HL-60 (cell line): ENCODE data around the gene KCNG2.

ENCODE experiments used
- DNase-seq, 2 experiments: peaks; one replicate each; pipeline ENCODE4 v3.0.0-alpha.2; 2010 to 2020; ENCODE audit warnings: low read depth in 1 of 2, low spot score in 1 of 2
- H3K27ac ChIP-seq: fragments of 250-450 bp; sonication (Bioruptor Pico); replicated peaks from 2 replicates; pipeline ENCODE4 v1.5.1; 2020; ENCODE audit warnings: mild to moderate bottlenecking, moderate library complexity
- H3K27me3 ChIP-seq: fragments of 250-450 bp; sonication (Bioruptor Pico); 2 replicates; pipeline ENCODE4 v1.5.1; 2021; ENCODE audit warnings: mild to moderate bottlenecking, moderate library complexity; ENCODE audit not compliant: insufficient read depth, poor library complexity, severe bottlenecking
- H3K4me3 ChIP-seq: replicated peaks from 2 replicates; pipeline ENCODE4 v1.5.1; 2011; ENCODE audit warnings: mild to moderate bottlenecking, control low read depth, low read length; ENCODE audit not compliant: insufficient read depth
- GABPA ChIP-seq: IDR thresholded peaks from 2 replicates; pipeline ENCODE4 v1.6.1; 2012; ENCODE audit warnings: low read depth
- POLR2AphosphoS5 ChIP-seq: IDR thresholded peaks from 2 replicates; pipeline ENCODE4 v1.6.1; 2012; ENCODE audit warnings: low read depth
- SPI1 ChIP-seq: IDR thresholded peaks from 2 replicates; pipeline ENCODE4 v1.6.1; 2012; ENCODE audit warnings: low read depth, mild to moderate bottlenecking, borderline replicate concordance
- TF ChIP-seq, protein P1 (sequence below): IDR thresholded peaks from 2 replicates; pipeline ENCODE4 v1.6.1; 2012; ENCODE audit warnings: low read depth; ENCODE audit not compliant: insufficient replicate concordance
- TF ChIP-seq, protein P2 (sequence below): IDR thresholded peaks from one replicate; pipeline ENCODE4 v1.5.1; 2011; ENCODE audit warnings: low read length, control low read depth, inconsistent platforms; ENCODE audit not compliant: insufficient read depth

The KCNG2 gene

DNA sequence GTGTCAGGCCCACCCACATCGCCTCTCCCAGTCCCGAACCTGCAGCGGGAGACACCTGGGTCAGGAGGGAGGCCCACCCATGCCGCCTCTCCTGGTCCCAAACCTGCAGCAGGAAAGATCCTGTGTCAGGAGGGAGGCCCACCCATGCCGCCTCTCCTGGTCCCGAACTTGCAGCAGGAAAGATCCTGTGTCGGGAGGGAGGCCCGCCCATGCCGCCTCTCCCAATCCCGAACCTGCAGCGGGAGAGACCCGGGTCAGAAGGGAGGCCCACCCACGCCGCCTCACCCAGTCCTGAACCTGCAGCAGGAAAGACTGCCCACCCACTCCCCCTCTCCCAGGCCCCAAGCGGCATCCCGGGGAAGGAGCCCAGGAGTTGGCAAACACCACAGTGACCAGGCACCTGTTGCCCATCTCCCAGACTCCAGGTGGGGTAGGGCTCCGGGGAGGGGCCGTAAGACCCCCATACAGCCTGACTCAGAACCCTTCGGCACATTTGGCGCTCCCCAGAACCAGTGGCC is 145.9 kb downstream of the KCNG2 start:
- Histone ChIP-seq H3K4me3 (no peak overlapping the region), H3K27me3 (no peaks in the 10 kb centered on the region), H3K27ac (peak overlapping the region; percentile 55)
- no peak for DNase-seq
- TF ChIP-seq SPI1 (no peak), POLR2AphosphoS5 (no peak), GABPA (no peak)
- TF ChIP-seq, protein P1, sequence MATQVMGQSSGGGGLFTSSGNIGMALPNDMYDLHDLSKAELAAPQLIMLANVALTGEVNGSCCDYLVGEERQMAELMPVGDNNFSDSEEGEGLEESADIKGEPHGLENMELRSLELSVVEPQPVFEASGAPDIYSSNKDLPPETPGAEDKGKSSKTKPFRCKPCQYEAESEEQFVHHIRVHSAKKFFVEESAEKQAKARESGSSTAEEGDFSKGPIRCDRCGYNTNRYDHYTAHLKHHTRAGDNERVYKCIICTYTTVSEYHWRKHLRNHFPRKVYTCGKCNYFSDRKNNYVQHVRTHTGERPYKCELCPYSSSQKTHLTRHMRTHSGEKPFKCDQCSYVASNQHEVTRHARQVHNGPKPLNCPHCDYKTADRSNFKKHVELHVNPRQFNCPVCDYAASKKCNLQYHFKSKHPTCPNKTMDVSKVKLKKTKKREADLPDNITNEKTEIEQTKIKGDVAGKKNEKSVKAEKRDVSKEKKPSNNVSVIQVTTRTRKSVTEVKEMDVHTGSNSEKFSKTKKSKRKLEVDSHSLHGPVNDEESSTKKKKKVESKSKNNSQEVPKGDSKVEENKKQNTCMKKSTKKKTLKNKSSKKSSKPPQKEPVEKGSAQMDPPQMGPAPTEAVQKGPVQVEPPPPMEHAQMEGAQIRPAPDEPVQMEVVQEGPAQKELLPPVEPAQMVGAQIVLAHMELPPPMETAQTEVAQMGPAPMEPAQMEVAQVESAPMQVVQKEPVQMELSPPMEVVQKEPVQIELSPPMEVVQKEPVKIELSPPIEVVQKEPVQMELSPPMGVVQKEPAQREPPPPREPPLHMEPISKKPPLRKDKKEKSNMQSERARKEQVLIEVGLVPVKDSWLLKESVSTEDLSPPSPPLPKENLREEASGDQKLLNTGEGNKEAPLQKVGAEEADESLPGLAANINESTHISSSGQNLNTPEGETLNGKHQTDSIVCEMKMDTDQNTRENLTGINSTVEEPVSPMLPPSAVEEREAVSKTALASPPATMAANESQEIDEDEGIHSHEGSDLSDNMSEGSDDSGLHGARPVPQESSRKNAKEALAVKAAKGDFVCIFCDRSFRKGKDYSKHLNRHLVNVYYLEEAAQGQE, result no peak
- TF ChIP-seq, protein P2, sequence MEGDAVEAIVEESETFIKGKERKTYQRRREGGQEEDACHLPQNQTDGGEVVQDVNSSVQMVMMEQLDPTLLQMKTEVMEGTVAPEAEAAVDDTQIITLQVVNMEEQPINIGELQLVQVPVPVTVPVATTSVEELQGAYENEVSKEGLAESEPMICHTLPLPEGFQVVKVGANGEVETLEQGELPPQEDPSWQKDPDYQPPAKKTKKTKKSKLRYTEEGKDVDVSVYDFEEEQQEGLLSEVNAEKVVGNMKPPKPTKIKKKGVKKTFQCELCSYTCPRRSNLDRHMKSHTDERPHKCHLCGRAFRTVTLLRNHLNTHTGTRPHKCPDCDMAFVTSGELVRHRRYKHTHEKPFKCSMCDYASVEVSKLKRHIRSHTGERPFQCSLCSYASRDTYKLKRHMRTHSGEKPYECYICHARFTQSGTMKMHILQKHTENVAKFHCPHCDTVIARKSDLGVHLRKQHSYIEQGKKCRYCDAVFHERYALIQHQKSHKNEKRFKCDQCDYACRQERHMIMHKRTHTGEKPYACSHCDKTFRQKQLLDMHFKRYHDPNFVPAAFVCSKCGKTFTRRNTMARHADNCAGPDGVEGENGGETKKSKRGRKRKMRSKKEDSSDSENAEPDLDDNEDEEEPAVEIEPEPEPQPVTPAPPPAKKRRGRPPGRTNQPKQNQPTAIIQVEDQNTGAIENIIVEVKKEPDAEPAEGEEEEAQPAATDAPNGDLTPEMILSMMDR, result no peak

DNA sequence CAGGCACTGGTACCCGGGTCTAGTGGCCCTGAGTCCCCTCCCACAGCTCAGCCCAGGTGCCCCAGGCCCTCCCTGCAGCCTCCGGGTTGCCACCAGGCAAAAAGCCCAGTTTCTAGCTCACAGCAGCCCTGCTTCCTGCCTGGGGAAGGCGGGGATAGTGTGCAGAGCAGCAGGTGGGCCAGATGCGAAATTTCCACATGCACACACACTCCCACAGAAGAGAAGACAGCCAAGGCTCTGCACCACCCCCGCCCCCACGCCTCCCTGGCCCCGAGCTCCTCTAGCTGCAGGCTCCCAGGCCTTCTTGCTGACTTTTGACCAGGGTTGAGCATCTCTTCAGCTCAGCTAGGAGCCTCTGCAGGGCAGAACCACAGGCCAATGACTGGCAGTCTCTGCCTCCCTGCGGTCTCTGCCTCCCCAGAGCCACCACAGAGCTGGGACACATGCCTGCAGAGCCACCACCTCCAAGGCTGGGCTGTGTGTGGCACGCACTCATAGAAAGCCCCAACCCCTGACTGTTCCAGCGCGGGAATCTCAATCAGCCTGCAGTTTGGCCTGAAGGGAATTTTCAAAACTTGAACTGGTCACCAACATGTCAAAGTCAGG is 146.5 kb downstream of the KCNG2 start:
- Histone ChIP-seq H3K27ac (peak overlapping the region; percentile 55), H3K27me3 (no peaks in the 10 kb centered on the region), H3K4me3 (no peak overlapping the region)
- TF ChIP-seq SPI1 (peak; percentile 7; the same call in 1 of the 2 replicates), GABPA (no peak; the same call in 1 of the 2 replicates), POLR2AphosphoS5 (peak; percentile 95)
- TF ChIP-seq, protein P1, result no peak
- TF ChIP-seq, protein P2, result no peak
- DNase-seq, result peak in 1 of 2 experiments; percentile 97

DNA sequence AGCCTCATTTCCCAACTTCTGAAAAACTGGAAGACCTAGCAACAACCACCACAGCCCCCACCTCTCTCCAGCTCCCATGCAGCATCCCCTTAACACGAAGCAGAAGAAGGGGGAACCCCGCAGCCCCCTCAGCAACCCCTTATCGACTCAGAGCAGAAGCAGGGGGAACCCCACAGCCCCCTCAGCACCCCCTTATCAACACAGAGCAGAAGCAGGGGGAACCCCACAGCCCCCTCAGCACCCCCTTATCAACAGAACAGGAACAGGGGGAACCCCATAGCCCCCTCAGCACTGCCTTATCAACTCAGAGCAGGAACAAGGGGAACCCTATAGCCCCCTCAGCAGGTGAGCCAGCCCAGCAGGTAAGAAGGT is 147.0 kb downstream of the KCNG2 start:
- DNase-seq, result no peak
- TF ChIP-seq SPI1 (no peak), GABPA (no peak), POLR2AphosphoS5 (no peak)
- TF ChIP-seq, protein P2, result no peak
- TF ChIP-seq, protein P1, result no peak
- H3K4me3 ChIP-seq, result no peak overlapping the region
- H3K27me3 ChIP-seq, result no peaks in the 10 kb centered on the region
- H3K27ac ChIP-seq, result peak overlapping the region; percentile 51
